ENCODE results near the gene CCN5.

The CCN5 gene

DNA sequence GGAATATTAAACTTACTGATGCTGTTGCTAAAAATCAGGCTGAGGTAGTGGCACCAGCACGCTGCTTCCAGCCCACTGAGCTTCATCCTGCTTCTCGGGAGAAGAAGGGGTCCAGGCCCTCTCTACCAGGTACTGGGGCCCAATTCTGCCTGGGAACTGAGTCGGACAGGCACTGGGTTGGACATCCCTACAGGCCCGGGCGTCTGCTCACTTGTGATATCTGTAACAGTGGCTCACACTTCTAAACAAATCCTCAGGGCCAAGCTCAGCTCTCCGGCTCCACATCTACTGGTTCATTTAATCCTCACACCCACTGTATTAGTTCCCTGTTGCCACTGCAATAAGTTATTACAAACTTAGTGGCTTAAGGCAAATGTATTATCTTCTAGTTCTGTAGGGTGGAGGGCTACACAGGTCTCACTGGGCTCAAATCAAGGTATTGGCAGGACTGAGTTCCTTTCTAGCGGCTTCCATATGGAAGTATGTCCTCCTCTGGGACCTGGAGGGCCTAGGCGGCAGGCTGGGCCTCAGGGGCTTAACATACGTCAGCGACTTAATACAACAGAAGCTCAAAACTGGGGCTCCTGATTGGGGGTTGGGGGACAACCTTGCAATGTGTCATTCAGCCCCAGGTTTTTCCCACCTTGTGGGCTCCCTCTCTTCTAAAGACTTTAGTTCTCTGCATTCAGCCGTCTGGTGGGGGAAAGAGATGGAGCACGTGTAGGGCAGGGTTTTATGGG lies 28.9 kb downstream of the CCN5 start:
- no peak for DNase-seq (ENCODE audit: low read depth)
- H3K4me3 ChIP-seq (ENCODE audit: low read depth, low read length), result no peak overlapping the region
- TF ChIP-seq, protein P1, sequence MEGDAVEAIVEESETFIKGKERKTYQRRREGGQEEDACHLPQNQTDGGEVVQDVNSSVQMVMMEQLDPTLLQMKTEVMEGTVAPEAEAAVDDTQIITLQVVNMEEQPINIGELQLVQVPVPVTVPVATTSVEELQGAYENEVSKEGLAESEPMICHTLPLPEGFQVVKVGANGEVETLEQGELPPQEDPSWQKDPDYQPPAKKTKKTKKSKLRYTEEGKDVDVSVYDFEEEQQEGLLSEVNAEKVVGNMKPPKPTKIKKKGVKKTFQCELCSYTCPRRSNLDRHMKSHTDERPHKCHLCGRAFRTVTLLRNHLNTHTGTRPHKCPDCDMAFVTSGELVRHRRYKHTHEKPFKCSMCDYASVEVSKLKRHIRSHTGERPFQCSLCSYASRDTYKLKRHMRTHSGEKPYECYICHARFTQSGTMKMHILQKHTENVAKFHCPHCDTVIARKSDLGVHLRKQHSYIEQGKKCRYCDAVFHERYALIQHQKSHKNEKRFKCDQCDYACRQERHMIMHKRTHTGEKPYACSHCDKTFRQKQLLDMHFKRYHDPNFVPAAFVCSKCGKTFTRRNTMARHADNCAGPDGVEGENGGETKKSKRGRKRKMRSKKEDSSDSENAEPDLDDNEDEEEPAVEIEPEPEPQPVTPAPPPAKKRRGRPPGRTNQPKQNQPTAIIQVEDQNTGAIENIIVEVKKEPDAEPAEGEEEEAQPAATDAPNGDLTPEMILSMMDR (conservative IDR thresholded peaks at IDR 0.05; ENCODE audit: low read depth, low read length), result no peak

DNA sequence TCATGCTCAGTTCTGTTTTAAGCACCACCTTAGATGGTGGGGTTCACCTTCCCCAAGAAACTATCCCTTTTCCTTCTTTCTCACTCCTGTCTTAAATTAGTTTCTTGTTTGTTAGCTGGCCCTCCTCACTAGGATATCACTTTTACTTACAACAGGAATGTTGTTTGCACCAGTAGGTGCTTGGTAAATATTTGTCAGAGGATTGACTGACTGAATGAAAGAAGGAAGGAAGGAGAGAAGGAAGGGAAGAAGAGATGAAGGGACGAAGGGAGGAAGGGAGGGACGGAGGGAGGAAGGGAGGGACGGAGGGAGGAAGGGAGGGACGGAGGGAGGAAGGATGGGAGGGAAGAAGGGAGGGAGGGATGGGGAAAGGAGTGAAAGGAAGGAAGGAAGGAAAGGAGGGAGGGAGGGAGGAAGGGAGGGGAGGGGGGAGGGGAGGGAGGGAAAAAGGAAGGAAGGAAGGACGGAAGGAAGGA lies 30.0 kb downstream of the CCN5 start:
- DNase-seq (ENCODE audit: low read depth), result no peak
- no peak overlapping the region for H3K4me3 ChIP-seq (ENCODE audit: low read depth, low read length)
- TF ChIP-seq, protein P1 (conservative IDR thresholded peaks at IDR 0.05; ENCODE audit: low read depth, low read length), result no peak

DNA sequence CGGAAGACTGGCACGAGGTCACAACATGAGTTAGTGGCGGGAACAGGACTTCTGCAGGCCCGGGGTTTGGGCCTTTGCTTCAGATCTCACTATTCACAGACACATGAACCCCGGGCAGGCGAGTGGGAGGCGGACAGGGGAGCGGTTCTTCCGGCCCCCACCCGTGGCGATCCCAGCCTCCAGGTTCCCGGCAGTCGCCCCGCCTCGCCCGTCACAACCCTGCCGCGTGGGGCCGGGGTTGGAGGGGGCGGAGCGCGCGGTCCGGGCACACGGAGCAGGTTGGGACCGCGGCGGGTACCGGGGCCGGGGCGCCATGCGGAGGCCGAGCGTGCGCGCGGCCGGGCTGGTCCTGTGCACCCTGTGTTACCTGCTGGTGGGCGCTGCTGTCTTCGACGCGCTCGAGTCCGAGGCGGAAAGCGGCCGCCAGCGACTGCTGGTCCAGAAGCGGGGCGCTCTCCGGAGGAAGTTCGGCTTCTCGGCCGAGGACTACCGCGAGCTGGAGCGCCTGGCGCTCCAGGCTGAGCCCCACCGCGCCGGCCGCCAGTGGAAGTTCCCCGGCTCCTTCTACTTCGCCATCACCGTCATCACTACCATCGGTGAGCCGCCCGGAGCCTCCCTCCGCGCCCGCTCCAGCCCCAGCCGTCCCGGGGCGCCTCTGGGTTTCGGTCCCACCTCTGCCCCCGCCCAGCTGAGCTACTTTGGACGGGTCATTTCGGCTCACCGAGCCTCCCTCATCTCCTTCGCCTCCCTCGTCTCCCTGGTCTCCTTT lies 30.6 kb downstream of the CCN5 start, which contains the start of gene KCNK15:
Gene KCNK15 (plus strand): TSS at position 268 of the 769 bp plus-strand sequence. CDS start 46 bp downstream, at position 314.
- TF ChIP-seq, protein P1 (conservative IDR thresholded peaks at IDR 0.05; ENCODE audit: low read depth, low read length), result no peak
- peak; percentile 20 for DNase-seq (ENCODE audit: low read depth)
- peak within 1 kb of the TSS; percentile 45 for H3K4me3 ChIP-seq (ENCODE audit: low read depth, low read length)

DNA sequence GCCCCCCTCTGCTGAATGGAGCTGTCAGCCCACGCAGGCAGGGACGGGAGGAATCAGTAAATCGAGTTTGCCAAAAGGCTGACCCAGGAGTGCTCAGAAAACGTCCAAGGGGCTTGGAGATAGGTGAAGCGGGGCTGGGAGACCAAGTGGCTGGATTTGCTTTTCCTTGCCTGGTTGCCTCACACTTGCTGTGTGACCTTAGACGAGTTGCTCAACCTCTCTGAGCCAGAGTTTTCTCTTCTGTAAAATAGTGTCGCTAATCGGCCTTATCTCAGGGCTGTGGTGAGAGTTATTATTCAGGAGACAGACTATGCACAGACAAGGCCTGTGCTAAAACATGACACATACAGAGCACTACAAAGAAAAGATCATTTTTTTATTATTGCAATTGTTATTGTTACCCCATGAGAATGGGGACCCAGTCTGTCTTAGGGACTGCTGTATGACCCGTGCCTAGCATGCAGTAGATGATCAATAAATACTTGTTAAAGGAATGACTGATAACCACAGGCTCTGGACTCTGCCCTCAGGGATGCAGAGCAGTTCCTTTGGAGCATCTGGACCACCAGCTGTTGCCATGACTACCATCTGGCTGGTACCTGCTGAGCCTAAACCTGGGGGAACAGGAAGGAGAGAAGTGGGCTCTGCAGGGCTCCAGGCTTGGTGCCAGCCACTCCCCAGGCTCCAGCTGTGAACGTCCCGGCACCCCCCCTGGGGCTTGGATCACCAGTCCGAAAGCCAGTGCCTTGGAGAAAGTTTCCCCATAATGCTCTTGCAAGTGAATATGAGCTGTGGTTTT lies 31.4 kb downstream of the CCN5 start:
- peak overlapping the region; percentile 45 for H3K4me3 ChIP-seq (ENCODE audit: low read depth, low read length)
- DNase-seq (ENCODE audit: low read depth), result no peak
- TF ChIP-seq, protein P1 (conservative IDR thresholded peaks at IDR 0.05; ENCODE audit: low read depth, low read length), result no peak

DNA sequence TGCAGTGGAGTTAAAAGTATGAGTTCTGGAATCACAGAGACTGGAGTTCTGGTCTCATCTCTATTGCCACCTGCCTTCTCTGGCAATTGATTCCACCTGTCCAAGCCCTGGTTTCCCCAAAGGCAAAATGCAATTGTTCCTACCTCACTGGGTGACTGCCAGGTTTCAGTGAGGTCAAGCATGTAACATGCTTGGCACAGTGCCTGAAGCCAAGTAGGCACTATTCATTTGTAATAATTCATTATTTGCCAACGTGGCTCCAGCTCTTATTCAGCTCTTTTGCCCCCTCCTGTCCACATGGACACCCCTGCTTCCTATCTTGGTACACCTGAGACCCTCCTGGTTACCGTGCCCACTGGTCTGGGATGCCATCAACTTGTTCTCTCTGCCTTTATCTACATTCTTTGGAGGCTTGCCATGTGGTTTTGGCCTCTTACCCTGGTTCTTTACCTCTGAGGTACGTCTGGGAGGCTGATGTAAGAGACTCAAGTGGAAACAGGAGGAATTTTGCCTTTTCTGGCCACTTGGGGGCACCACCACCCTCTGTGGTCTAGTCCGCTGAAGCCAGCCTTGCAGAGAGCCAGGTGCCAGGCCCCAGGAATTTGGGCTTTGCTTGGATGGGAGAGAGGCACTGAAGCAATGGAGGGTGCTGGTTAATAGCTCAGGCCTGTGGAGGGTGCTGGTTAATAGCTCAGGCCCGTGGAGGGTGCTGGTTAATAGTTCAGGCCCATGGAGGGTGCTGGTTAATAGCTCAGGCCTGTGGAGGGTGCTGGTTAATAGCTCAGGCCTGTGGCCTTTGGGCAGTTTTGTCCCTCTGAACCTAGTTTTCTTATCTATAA lies 32.2 kb downstream of the CCN5 start:
- peak; percentile 83 for DNase-seq (ENCODE audit: low read depth)
- TF ChIP-seq, protein P1 (conservative IDR thresholded peaks at IDR 0.05; ENCODE audit: low read depth, low read length), result peak; percentile 86
- H3K4me3 ChIP-seq (ENCODE audit: low read depth, low read length), result no peak overlapping the region

DNA sequence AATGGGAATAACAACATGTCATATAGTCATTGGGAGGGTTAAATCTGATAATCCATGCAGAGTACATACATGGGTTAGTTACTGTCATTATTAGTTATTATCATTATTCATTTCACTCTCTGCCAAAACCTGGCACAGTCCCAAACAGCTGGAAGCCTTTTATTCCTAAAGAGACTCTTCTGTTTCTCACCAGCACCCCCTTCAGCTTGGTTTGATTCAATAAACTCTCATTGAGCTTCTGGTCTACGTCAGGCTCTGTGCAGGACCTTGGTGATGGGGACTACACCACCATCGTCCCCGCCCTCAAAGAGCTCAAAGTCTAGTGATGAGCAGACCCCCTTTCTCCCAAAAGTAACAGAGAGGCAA lies 32.8 kb downstream of the CCN5 start:
- TF ChIP-seq, protein P1 (conservative IDR thresholded peaks at IDR 0.05; ENCODE audit: low read depth, low read length), result no peak
- H3K4me3 ChIP-seq (ENCODE audit: low read depth, low read length), result no peak overlapping the region
- no peak for DNase-seq (ENCODE audit: low read depth)

Data from choroid plexus epithelial cell (primary cell).